Measurements from ENCODE around the gene PRKD1.

Gene PRKD1

GRCh38 chr14:29601616-29602015, 326.0 kb downstream of the PRKD1 start:
- peak; percentile 33 for DNase-seq (ENCODE audit: low spot score)

- no peak for DNase-seq (ENCODE audit: low spot score)
These were observed 339.7 kb downstream of the PRKD1 start for GRCh38 chr14:29587761-29588470.

- no peak for DNase-seq (ENCODE audit: low spot score)
These were observed 340.6 kb downstream of the PRKD1 start for GRCh38 chr14:29587046-29587445.

- DNase-seq (ENCODE audit: low spot score) = peak; percentile 58
These were observed 342.7 kb downstream of the PRKD1 start for GRCh38 chr14:29584992-29585391.

GRCh38 chr14:29580763-29581162, 346.9 kb downstream of the PRKD1 start:
- DNase-seq (ENCODE audit: low spot score) = peak; percentile 2

GRCh38 chr14:29579838-29580237, 347.8 kb downstream of the PRKD1 start:
- DNase-seq (ENCODE audit: low spot score) = no peak

GRCh38 chr14:29576927-29577326, 350.7 kb downstream of the PRKD1 start:
- no peak for DNase-seq (ENCODE audit: low spot score)

- no peak for DNase-seq (ENCODE audit: low spot score)
These were observed 358.5 kb downstream of the PRKD1 start for GRCh38 chr14:29569194-29569593.

- no peak for DNase-seq (ENCODE audit: low spot score)
These were observed 361.5 kb downstream of the PRKD1 start for GRCh38 chr14:29566194-29566593.

GRCh38 chr14:29558516-29558915, 369.1 kb downstream of the PRKD1 start:
- no peak for DNase-seq (ENCODE audit: low spot score)

- no peak for DNase-seq (ENCODE audit: low spot score)
These were observed 373.3 kb downstream of the PRKD1 start for GRCh38 chr14:29554335-29554734.

GRCh38 chr14:29553427-29553826, 374.2 kb downstream of the PRKD1 start:
- no peak for DNase-seq (ENCODE audit: low spot score)

- DNase-seq (ENCODE audit: low spot score) = peak; percentile 71
These were observed 378.7 kb downstream of the PRKD1 start for GRCh38 chr14:29548948-29549370.

- DNase-seq (ENCODE audit: low spot score) = no peak
These were observed 381.9 kb downstream of the PRKD1 start for GRCh38 chr14:29545714-29546113.

- DNase-seq (ENCODE audit: low spot score) = peak; percentile 18
These were observed 390.6 kb downstream of the PRKD1 start for GRCh38 chr14:29536886-29537511.

GRCh38 chr14:29529418-29529817, 398.2 kb downstream of the PRKD1 start:
- DNase-seq (ENCODE audit: low spot score) = peak; percentile 12

- peak; percentile 39 for DNase-seq (ENCODE audit: low spot score)
These were observed 398.8 kb downstream of the PRKD1 start for GRCh38 chr14:29528889-29529288.

GRCh38 chr14:29527286-29527685, 400.4 kb downstream of the PRKD1 start:
- DNase-seq (ENCODE audit: low spot score) = no peak
